Daoy (cell line): ENCODE measurements around the gene RAB19. TPM values are rescaled to one million over a fixed set of nuclear protein-coding genes. Genes with fewer than 3 reads are reported as not detected.
"Not testable (repeated sequence)": the region's sequence is repeated elsewhere in the genome, so short reads cannot be mapped to it uniquely, and the experiment has no call there.

Experiments used
- DNase-seq: peaks from one replicate; pipeline ENCODE4 v3.0.0-alpha.2; 2015; ENCODE audit warnings: low read depth
- total RNA-seq: library from RNA; depleted of rRNA; stranded (reverse); fragments of >200 nt; shearing (Covaris generic); gene quantifications from 2 replicates; pipeline ENCODE4 v1.2.3, GENCODE V29; 2014

RAB19 gene
- total RNA-seq, 1 experiment from 2014 or later = not detected

DNA sequence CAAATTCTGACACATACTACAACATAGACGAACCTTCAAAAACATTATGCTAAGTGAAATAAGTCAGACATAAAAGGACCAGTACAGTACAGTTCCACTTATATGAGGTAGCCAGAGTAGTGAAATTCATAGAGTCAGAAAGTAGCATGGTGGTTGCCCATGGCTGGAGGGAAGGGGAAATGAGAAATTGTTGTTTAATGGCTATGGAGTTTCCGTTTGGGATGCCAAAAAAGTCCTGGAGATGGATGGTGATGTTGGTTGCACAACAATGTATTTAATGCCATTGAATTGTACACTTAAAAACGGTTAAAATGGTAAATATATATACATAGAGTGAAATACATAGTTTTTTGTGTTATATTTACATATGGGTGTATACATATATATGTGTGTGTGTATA is 3.5 kb upstream of the RAB19 start:
- no peak for DNase-seq

DNA sequence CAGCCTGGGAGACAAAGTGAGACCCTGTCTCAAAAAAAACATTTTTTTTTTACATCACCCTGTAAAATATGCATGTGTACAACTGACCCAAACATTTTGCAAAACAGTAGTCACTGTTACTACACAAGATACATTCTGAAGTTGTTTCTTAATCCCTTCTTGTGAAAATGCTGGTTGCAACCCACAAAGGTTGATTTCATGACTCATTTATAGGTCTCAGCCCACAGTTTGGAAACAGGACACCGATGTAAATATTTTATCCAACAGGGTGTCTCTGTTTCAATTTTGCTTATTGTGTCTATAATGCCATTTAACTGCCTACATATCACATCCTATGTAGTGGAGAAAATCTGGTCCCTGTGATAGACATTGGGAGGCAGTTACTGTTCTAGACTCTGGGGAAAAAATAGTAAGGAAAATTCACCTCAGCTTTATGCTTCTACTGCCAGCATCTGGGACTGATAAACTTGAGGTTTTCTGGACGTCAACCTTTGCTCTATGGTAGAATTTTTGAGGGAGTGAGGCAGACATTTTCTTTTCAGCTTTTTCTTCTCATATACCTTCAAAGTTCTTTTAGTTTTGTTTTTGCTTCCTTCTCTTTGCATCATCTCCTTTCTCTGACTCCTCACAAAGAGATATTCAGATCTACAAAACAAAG is 1.6 kb upstream of the RAB19 start:
- DNase-seq = peak; percentile 16

- no peak for DNase-seq
These were observed 757 bp downstream of the RAB19 start for GRCh38 chr7:140404565-140405065.

DNA sequence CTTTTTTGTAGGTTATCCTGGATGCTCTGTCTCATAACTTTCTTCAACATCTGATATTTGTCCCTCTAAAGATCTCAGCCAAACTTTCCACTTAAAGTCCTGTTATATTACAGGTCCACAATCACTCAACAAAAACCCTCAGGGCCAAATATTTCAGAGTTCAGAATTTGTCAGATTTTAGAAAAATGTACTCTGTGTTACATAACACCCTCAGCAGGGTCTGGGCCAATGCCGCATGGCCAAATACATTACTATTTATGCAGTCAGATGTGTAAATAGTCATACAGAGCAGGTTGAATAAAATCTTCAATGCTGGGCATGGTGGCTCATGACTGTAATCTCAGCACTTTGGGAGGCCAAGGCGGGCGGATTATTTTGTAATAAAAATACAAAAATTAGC is 11.5 kb downstream of the RAB19 start:
- DNase-seq = no peak

DNA sequence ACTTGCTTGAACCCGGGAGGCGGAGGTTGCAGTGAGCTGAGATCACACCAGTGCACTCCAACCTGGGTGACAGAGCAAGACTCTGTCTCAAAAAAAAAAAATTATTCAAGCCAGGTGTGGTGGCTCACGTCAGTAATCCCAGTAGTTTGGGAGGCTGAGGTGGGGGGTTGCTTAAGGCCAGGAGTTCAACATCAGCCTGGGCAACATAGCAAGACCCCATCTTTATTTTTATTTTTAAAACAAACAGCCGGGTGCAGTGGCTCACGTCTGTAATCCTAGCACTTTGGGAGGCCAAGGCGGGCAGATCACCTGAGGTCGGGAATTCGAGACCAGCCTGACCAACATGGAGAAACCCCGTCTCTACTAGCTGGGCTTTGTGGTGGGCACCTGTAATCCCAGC is 12.0 kb downstream of the RAB19 start:
- DNase-seq = not testable (repeated sequence)

- no peak for DNase-seq
These were observed 12.7 kb downstream of the RAB19 start for GRCh38 chr7:140416560-140416959.

DNA sequence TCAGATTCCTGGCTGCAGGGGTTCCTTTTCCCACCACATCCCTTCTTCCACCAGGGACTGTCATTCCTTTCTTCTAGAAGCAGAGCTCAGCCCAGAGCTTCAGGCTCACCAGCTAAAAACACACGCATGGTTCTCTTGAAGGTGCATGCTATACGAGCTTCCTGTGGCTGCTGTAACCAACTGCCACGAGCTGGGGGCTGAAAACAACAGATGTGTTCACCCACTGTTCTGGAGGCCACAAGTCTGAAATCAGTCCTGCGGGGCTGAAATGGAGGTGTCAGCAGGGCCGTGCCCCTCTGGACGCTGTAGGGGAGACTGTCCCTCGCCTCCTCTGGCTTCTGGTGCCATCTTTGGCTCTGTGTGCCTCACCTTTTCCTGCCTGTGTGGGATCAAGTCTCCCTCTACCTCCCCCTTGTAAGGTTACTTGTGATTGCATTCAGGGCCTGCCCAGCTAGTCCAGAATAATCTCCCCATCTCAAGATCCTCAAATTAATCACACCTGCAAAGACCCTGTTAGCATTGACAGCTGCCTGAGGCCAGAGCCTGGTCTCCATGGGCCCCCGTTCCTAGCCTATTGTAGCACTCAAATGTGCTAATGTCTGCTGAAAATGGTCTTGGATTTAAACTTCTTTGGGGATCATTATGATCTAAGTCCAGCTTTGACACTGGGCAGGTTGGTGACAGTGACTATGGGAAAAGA is 13.7 kb downstream of the RAB19 start:
- no peak for DNase-seq

DNA sequence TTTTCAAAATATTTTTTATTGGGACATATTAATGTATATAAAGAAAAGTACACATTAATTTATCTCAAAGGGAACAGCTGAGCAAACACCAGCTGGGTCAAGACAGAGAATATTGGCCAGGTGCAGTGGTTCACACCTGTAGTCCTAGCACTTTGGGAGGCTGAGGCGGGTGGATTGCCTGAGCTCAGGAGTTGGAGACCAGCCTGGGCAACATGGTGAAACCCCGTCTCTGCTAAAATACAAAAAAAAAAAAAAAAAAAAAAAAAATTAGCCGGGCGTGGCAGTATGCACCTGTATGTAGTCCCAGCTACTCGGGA is 14.3 kb downstream of the RAB19 start:
- DNase-seq = not testable (repeated sequence)

DNA sequence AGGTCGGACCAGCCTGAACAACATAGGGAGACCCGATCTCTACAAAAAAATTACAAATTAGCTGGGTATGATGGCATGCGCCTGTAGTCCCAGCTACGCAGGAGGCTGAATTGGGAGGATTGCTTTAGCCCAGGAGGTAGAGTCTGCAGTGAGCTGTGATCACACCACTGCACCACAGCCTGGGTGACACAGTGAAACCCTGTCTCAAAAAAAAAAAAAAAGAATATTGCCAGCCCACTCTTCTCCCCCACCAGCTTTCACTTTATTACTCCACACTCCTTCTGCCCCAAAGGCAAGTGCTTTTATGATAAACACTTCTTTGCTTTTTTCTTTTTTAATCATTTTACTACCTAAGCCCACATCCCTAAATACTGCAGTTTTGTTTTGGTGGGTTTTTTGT is 14.8 kb downstream of the RAB19 start:
- DNase-seq = no peak

DNA sequence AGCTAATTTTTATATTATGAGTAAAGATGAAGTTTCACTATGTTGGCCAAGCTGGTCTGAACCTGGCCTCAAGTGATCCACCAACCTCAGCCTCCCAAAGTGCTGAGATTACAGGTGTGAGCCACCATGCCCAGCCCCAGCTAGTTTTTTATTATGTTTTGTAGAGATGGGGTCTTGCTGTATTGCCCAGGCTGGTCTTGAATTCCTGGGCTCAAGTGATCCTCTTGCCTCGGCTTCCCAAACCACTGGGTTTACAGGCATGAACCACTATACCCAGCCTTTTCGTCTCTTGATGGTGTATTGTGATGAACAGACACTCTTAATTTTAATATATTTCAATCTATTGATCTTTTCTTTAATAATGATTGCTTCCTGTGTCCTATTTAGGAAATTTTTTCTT is 17.7 kb downstream of the RAB19 start:
- no peak for DNase-seq

- DNase-seq = no peak
These were observed 19.6 kb downstream of the RAB19 start for GRCh38 chr7:140423501-140423900.

DNA sequence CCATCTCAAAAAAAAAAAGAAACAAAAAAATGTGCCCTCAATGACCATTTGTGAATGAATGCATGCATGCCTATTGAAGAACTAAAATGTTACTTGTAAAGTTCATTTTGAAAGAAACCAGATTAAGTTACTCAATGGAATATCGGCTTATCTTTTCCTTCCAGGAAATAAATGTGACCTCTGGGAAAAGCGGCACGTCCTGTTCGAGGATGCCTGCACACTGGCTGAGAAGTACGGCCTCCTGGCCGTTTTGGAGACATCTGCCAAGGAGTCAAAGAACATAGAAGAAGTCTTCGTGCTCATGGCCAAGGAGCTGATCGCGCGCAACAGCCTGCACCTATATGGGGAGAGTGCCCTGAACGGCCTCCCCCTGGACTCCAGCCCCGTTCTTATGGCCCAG is 21.9 kb downstream of the RAB19 start:
- no peak for DNase-seq

- no peak for DNase-seq
These were observed 22.3 kb downstream of the RAB19 start for GRCh38 chr7:140426130-140426529.

- no peak for DNase-seq
These were observed 29.5 kb downstream of the RAB19 start for GRCh38 chr7:140433396-140433795.

- no peak for DNase-seq
These were observed 31.5 kb downstream of the RAB19 start for GRCh38 chr7:140435252-140435895.

GRCh38 chr7:140439359-140439758 is 35.5 kb downstream of the RAB19 start:
- DNase-seq = no peak

DNA sequence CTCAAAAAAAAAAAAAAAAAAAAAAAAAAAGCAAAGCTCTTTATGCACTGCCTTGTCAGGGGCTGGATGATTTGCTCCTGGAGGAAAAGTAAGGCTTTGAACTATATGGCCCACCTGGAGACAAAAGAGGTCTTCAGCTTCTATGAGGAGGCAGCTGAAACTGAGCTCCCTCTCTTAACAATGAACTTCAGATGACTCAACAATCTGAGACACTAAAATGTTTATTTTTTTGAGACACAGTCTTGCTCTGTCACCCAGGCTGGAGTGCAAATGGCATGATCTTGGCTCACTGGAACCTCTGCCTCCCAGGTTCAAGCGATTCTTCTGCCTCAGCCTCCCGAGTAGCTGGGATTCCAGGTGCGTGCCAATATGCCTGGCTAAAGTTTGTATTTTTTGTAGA is 36.7 kb downstream of the RAB19 start:
- no peak for DNase-seq

DNA sequence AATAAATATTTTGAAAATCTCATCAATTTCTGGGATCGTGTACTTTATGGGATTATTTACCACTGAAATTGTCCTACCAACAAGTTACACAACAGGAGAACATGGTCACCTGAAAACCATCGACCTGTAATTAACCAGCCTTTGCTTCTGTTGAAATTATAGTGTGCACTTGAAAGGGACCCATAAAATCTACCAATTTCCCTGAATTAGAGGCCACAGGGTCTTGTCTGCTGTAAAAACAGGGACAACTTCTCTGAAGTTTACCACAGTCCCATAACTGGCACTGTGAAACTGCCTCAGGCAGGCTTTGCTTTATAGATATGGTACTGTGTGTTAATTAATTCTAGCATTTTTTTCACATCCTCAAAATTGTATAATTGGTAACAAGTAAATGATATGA is 37.7 kb downstream of the RAB19 start:
- DNase-seq = no peak

DNA sequence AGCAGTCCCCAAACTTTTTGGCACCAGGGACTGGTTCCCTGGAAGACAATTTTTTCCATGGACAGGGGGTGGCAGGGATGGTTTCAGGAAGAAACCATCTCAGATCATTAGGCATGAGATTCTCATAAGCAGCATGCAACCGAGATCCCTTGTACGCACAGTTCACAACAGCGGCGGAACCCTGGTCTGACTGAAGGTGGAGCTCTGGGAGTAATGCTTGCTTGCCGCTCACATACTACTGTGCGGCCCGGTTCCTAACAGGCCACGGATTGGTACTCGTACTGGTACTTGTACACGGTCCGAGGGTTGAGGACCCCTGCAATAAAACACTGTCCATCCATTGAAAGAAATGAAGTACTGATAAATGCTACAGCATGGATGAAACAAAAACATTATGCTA is 42.6 kb downstream of the RAB19 start:
- no peak for DNase-seq

DNA sequence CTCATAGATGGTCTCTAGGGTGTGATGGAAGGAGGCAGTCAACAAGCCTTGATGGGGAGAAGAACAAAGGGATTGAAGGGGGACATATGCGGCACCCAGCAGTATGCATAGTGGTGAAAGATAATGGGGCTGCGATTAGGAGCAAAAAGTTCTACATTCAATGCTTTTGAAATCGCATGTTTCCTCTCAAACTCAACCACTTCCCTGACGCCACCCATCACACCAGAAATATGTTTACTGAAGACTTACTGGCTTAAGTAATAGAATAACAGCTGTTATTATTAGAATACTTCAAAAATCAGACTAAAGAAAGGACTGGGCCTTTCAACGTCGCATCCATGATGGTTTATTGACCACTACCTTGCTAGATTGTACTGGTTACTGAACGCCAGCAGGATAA is 44.0 kb downstream of the RAB19 start:
- no peak for DNase-seq

- no peak for DNase-seq
These were observed 45.1 kb downstream of the RAB19 start for GRCh38 chr7:140448781-140449480.

DNA sequence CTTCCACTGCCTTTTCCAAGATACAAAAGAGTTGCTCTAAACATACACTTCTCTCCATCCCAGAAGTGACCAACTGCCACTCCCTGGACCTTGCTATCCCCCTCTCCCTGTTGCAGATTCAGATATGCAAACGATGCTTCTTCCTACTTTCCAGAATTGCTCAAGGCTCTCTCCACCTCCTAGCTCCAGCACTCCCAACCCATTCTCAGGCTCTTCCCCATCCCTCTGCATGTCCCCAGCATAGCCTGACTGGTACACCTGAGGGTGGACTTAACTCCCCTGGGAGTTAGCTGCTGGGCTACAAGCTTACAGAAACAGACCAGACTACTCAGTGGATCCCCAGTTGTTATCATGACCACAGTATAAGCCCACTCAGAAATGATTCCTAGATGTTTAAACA is 47.9 kb downstream of the RAB19 start:
- DNase-seq = no peak

DNA sequence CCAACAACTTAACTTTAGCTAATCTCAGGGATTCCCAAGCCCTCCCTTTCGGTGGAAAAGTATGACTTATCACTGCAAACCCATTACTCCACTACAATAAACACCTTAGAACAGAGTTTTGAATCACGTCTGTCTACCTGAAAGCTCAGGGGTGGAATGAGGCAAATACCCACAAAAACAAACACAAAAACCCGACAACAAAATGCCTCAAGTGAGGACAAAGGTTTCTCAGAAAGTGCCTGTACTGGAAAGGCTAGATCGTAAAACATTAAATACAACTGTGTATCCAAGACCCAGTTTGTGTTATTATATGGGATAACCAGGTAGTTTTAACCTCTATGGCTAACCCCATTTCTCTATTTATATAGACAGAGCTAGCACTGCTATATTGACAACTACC is 49.4 kb downstream of the RAB19 start:
- DNase-seq = no peak
